Mesenchymal stem cell (in vitro differentiated cells and primary cell): ENCODE measurements around the gene PIK3R5.
"Not testable (repeated sequence)": the region's sequence is repeated elsewhere in the genome, so short reads cannot be mapped to it uniquely, and the experiment has no call there.

Experiments used
- DNase-seq: peaks from one replicate; pipeline ENCODE4 v3.0.0-alpha.2; 2013
- H2AFZ ChIP-seq: one replicate; pipeline ENCODE4 v1.6.1; 2013; ENCODE audit warnings: low read depth, mild to moderate bottlenecking, control low read depth, inconsistent platforms, low read length, moderate library complexity
- H2AK5ac ChIP-seq: 2 replicates; pipeline ENCODE4 v1.6.1; 2013; ENCODE audit warnings: low read length, moderate library complexity, mild to moderate bottlenecking, inconsistent platforms; ENCODE audit not compliant: severe bottlenecking
- H2BK120ac ChIP-seq: one replicate; pipeline ENCODE4 v1.6.1; 2013; ENCODE audit warnings: low read depth, mild to moderate bottlenecking, inconsistent platforms, low read length, moderate library complexity
- H2BK12ac ChIP-seq, 2 experiments: one replicate each; pipeline ENCODE4 v1.6.1; 2013; ENCODE audit warnings: inconsistent platforms in 2 of 2, low read length in 2 of 2, mild to moderate bottlenecking in 2 of 2, moderate library complexity in 2 of 2, control low read depth in 1 of 2
- H2BK15ac ChIP-seq: one replicate; pipeline ENCODE4 v1.6.1; 2013; ENCODE audit warnings: mild to moderate bottlenecking, low read depth, inconsistent platforms; ENCODE audit not compliant: poor library complexity, severe bottlenecking
- H2BK5ac ChIP-seq: 2 replicates; pipeline ENCODE4 v1.6.1; 2013; ENCODE audit warnings: low read depth, mild to moderate bottlenecking, low read length, control low read depth, inconsistent platforms; ENCODE audit not compliant: poor library complexity, severe bottlenecking
- H3K14ac ChIP-seq, 2 experiments: one replicate each; pipeline ENCODE4 v1.6.1; 2013; ENCODE audit warnings: inconsistent platforms in 2 of 2, low read length in 2 of 2, control low read depth in 1 of 2, mild to moderate bottlenecking in 1 of 2, moderate library complexity in 1 of 2
- H3K18ac ChIP-seq, 2 experiments: one replicate each; pipeline ENCODE4 v1.6.1; 2013; ENCODE audit warnings: inconsistent platforms in 2 of 2, low read length in 2 of 2, control low read depth in 1 of 2, low read depth in 1 of 2, mild to moderate bottlenecking in 1 of 2
- H3K23ac ChIP-seq, 2 experiments: one replicate each; pipeline ENCODE4 v1.6.1; 2013; ENCODE audit warnings: inconsistent platforms in 2 of 2, low read length in 2 of 2, mild to moderate bottlenecking in 2 of 2, moderate library complexity in 2 of 2, control low read depth in 1 of 2
- H3K27ac ChIP-seq: 2 replicates; pipeline ENCODE4 v1.5.1; 2013; ENCODE audit warnings: mild to moderate bottlenecking, moderate library complexity, low read length, control low read depth, inconsistent platforms; ENCODE audit not compliant: poor library complexity, severe bottlenecking
- H3K27me3 ChIP-seq, 2 experiments: 2 replicates each; pipeline versions ENCODE4 v1.6.1 to v1.7.0; 2013; ENCODE audit warnings: low read length in 2 of 2, mild to moderate bottlenecking in 2 of 2, moderate library complexity in 2 of 2, control low read depth in 1 of 2, inconsistent platforms in 1 of 2; ENCODE audit not compliant: control insufficient read depth in 1 of 2, insufficient read depth in 1 of 2
- H3K36me3 ChIP-seq, 2 experiments: 2 replicates each; pipeline versions ENCODE4 v1.6.1 to v1.7.0; 2013; ENCODE audit warnings: low read length in 2 of 2, control low read depth in 1 of 2, inconsistent platforms in 1 of 2, low read depth in 1 of 2, mild to moderate bottlenecking in 1 of 2; ENCODE audit not compliant: insufficient read depth in 2 of 2, control insufficient read depth in 1 of 2
- H3K4ac ChIP-seq, 2 experiments: one replicate each; pipeline ENCODE4 v1.6.1; 2013; ENCODE audit warnings: inconsistent platforms in 2 of 2, low read length in 2 of 2, mild to moderate bottlenecking in 2 of 2, moderate library complexity in 2 of 2, control low read depth in 1 of 2, low read depth in 1 of 2
- H3K4me1 ChIP-seq: 2 replicates; pipeline ENCODE4 v1.6.1; 2013; ENCODE audit warnings: low read depth, low read length, control low read depth; ENCODE audit not compliant: control insufficient read depth, insufficient read depth
- H3K4me2 ChIP-seq: 2 replicates; pipeline ENCODE4 v1.6.1; 2013; ENCODE audit warnings: low read length, mild to moderate bottlenecking, inconsistent platforms; ENCODE audit not compliant: poor library complexity, severe bottlenecking
- H3K4me3 ChIP-seq, 2 experiments: 2 replicates each; pipeline versions ENCODE4 v1.5.1 to v1.7.0; 2013; ENCODE audit warnings: low read length in 2 of 2, mild to moderate bottlenecking in 2 of 2, control low read depth in 1 of 2, low read depth in 1 of 2; ENCODE audit not compliant: insufficient read depth in 1 of 2
- H3K79me1 ChIP-seq: replicated peaks from 2 replicates; pipeline ENCODE4 v1.6.1; 2013; ENCODE audit warnings: mild to moderate bottlenecking, control low read depth, low read length, inconsistent platforms; ENCODE audit not compliant: poor library complexity, severe bottlenecking
- H3K9ac ChIP-seq: 2 replicates; pipeline ENCODE4 v1.7.0; 2013; ENCODE audit warnings: mild to moderate bottlenecking, low read length, moderate library complexity
- H3K9me3 ChIP-seq: 2 replicates; pipeline ENCODE4 v1.7.0; 2013; ENCODE audit warnings: mild to moderate bottlenecking, low read length; ENCODE audit not compliant: control insufficient read depth
- H4K8ac ChIP-seq: one replicate; pipeline ENCODE4 v1.6.1; 2013; ENCODE audit warnings: inconsistent platforms, mild to moderate bottlenecking, low read length, moderate library complexity
- H4K91ac ChIP-seq: one replicate; pipeline ENCODE4 v1.6.1; 2013; ENCODE audit warnings: mild to moderate bottlenecking, low read length, inconsistent platforms
- WGBS: methylation state at CpG from one replicate; pipeline ENCODE4 v1.1.7; 2013; ENCODE audit warnings: mixed read lengths; 5-methylcytosine and 5-hydroxymethylcytosine counted together

The PIK3R5 gene

GRCh38 chr17:8856205-8856603 lies 109.3 kb downstream of the PIK3R5 start:
- DNase-seq = not testable (repeated sequence)

GRCh38 chr17:8855477-8856204 lies 109.9 kb downstream of the PIK3R5 start:
- Histone ChIP-seq H3K23ac (no peak overlapping the region), H3K18ac (no peak overlapping the region), H2BK5ac (no peak overlapping the region), H3K27me3 (peaks cover 0 to 15% of the 10 kb centered on the region in 2 experiments), H3K9me3 (no peaks in the 10 kb centered on the region), H3K14ac (no peak overlapping the region), H3K4me1 (peaks cover 17% of the 10 kb centered on the region), H4K8ac (no peak overlapping the region), H4K91ac (no peak overlapping the region), H3K4ac (no peak overlapping the region), H3K79me1 (no peaks in the 10 kb centered on the region), H2BK12ac (no peak overlapping the region), H3K36me3 (no peaks in the 10 kb centered on the region), H2BK15ac (no peak overlapping the region), H2BK120ac (no peak overlapping the region), H3K4me2 (no peak overlapping the region), H2AFZ (no peak overlapping the region), H2AK5ac (no peak overlapping the region), H3K9ac (no peak overlapping the region), H3K27ac (no peak overlapping the region), H3K4me3 (peak overlapping the region in 1 of 2 experiments; percentile 18)
- WGBS = 91% methylated on average over 15 of the region's 17 CpGs
- DNase-seq = no peak

More at GRCh38 chr17:8856205-8856603, 109.3 kb downstream of the PIK3R5 start:
- 90% methylated on average over 6 of the region's 6 CpGs for WGBS
- peaks cover 0 to 15% of the 10 kb centered on the region in 2 experiments for H3K27me3 ChIP-seq
- H2BK120ac ChIP-seq, H2AFZ ChIP-seq, H3K79me1 ChIP-seq, H4K8ac ChIP-seq, H2AK5ac ChIP-seq, H3K23ac ChIP-seq, H3K4ac ChIP-seq, H2BK12ac ChIP-seq, H3K14ac ChIP-seq, H3K9me3 ChIP-seq, H2BK5ac ChIP-seq, H4K91ac ChIP-seq, H2BK15ac ChIP-seq, H3K18ac ChIP-seq, H3K4me3 ChIP-seq, H3K36me3 ChIP-seq, H3K4me2 ChIP-seq, H3K9ac ChIP-seq: not testable (repeated sequence)
- peak overlapping the region; percentile 91 for H3K27ac ChIP-seq
- peaks cover 17% of the 10 kb centered on the region for H3K4me1 ChIP-seq

GRCh38 chr17:8851600-8851999 lies 113.9 kb downstream of the PIK3R5 start:
- Histone ChIP-seq H4K8ac (no peak overlapping the region), H4K91ac (no peak overlapping the region), H2BK12ac (no peak overlapping the region), H3K36me3 (no peaks in the 10 kb centered on the region), H3K4me3 (no peak overlapping the region), H3K18ac (no peak overlapping the region), H2AK5ac (no peak overlapping the region), H3K9me3 (no peaks in the 10 kb centered on the region), H3K14ac (no peak overlapping the region), H3K9ac (no peak overlapping the region), H3K27me3 (peaks cover 0 to 22% of the 10 kb centered on the region in 2 experiments), H3K27ac (no peak overlapping the region), H2AFZ (no peak overlapping the region), H3K4me2 (no peak overlapping the region), H2BK120ac (no peak overlapping the region), H3K79me1 (no peaks in the 10 kb centered on the region), H3K4ac (no peak overlapping the region), H2BK5ac (no peak overlapping the region), H3K23ac (no peak overlapping the region), H2BK15ac (no peak overlapping the region), H3K4me1 (peaks cover 1% of the 10 kb centered on the region)
- no peak for DNase-seq
- WGBS = 88% methylated on average over 5 of the region's 5 CpGs

- H3K4ac ChIP-seq = no peak overlapping the region
- no peak overlapping the region for H3K18ac ChIP-seq
- no peaks in the 10 kb centered on the region for H3K9me3 ChIP-seq
- no peak overlapping the region for H2BK5ac ChIP-seq
- no peak overlapping the region for H4K91ac ChIP-seq
- H2AK5ac ChIP-seq = no peak overlapping the region
- H3K4me1 ChIP-seq = no peaks in the 10 kb centered on the region
- H3K36me3 ChIP-seq = no peaks in the 10 kb centered on the region
- no peak overlapping the region for H3K4me2 ChIP-seq
- H3K27me3 ChIP-seq = peaks cover 0 to 12% of the 10 kb centered on the region in 2 experiments
- no peak overlapping the region for H3K14ac ChIP-seq
- no peak overlapping the region for H3K9ac ChIP-seq
- H4K8ac ChIP-seq = no peak overlapping the region
- no peak overlapping the region for H3K4me3 ChIP-seq
- H3K79me1 ChIP-seq = no peaks in the 10 kb centered on the region
- no peak overlapping the region for H2BK15ac ChIP-seq
- 58% methylated on average over 2 of the region's 4 CpGs for WGBS
- H2AFZ ChIP-seq = no peak overlapping the region
- H2BK120ac ChIP-seq = no peak overlapping the region
- no peak for DNase-seq
- H3K27ac ChIP-seq = no peak overlapping the region
- H2BK12ac ChIP-seq = no peak overlapping the region
- H3K23ac ChIP-seq = no peak overlapping the region
Observed at GRCh38 chr17:8849311-8850041, 116.0 kb downstream of the PIK3R5 start.
